Cardiac muscle cell (in vitro differentiated cells and primary cell): ENCODE data around the gene ZNF692. TPM values are rescaled to one million over a fixed set of nuclear protein-coding genes. Genes with fewer than 3 reads are reported as not detected.

Experiments
- DNase-seq, 2 donors: peaks; one replicate each; pipeline versions ENCODE4 v3.0.0 to v3.0.0-alpha.2; 2010 to 2017; ENCODE audit warnings: low read depth in 1 of 2, low spot score in 1 of 2
- H3K27ac ChIP-seq: fragments of 200-600 bp; sonication (generic); 2 replicates; pipeline ENCODE4 v1.5.1; 2016
- H3K27me3 ChIP-seq: fragments of 200-600 bp; sonication (generic); 2 replicates; pipeline ENCODE4 v1.6.0; 2016; ENCODE audit warnings: control low read depth
- H3K36me3 ChIP-seq: fragments of 200-600 bp; sonication (generic); 2 replicates; pipeline ENCODE4 v1.5.1; 2016; ENCODE audit warnings: control low read depth
- H3K4me1 ChIP-seq: fragments of 200-600 bp; sonication (generic); 2 replicates; pipeline ENCODE4 v1.8.1; 2017; ENCODE audit warnings: low read depth, mild to moderate bottlenecking, mixed run types
- H3K4me3 ChIP-seq: fragments of 200-600 bp; sonication (generic); 2 replicates; pipeline ENCODE4 v1.5.1; 2016; ENCODE audit warnings: mild to moderate bottlenecking
- H3K9me3 ChIP-seq: fragments of 200-600 bp; sonication (generic); 2 replicates; pipeline ENCODE4 v1.5.1; 2017; ENCODE audit warnings: low read depth, mild to moderate bottlenecking, control low read depth
- CTCF ChIP-seq: IDR thresholded peaks from 2 replicates; pipeline ENCODE4 v1.5.1; 2012; ENCODE audit warnings: low read depth, mild to moderate bottlenecking, low read length
- polyA plus RNA-seq: library from polyadenylated mRNA; unstranded; fragments of >200 nt; fragmentation: Nextera tagmentation; extraction: Ambion mirVana; gene quantifications from 2 replicates; pipeline ENCODE4 v1.2.1, GENCODE V29; 2016
- total RNA-seq: library from RNA; depleted of rRNA; stranded (reverse); fragments of >200 nt; gene quantifications from 2 replicates; pipeline ENCODE4 v1.2.3, GENCODE V29; 2016

The ZNF692 gene
- total and polyA plus RNA-seq, 2 experiments from 2014 or later = 98.9 to 128 TPM

GRCh38 chr1:248839168-248839555 is 19.7 kb downstream of the ZNF692 start:
- peaks cover 8% of the 10 kb centered on the region for H3K4me1 ChIP-seq
- peak overlapping the region; percentile 89 for H3K4me3 ChIP-seq
- no peak for DNase-seq
- H3K27ac ChIP-seq = peak overlapping the region; percentile 99
- no peaks in the 10 kb centered on the region for H3K27me3 ChIP-seq
- no peak for TF ChIP-seq CTCF
- H3K9me3 ChIP-seq = no peaks in the 10 kb centered on the region
- H3K36me3 ChIP-seq = no peaks in the 10 kb centered on the region

- Histone ChIP-seq H3K4me1 (peaks cover 8% of the 10 kb centered on the region), H3K9me3 (no peaks in the 10 kb centered on the region), H3K27ac (peak overlapping the region; percentile 99), H3K4me3 (peak overlapping the region; percentile 89), H3K36me3 (no peaks in the 10 kb centered on the region), H3K27me3 (no peaks in the 10 kb centered on the region)
- peak; percentile 91 to 95 for DNase-seq
- no peak for TF ChIP-seq CTCF
Measured at GRCh38 chr1:248838357-248839167, 20.3 kb downstream of the ZNF692 start.

- TF ChIP-seq CTCF = no peak
- H3K27me3 ChIP-seq = no peaks in the 10 kb centered on the region
- no peaks in the 10 kb centered on the region for H3K9me3 ChIP-seq
- H3K4me3 ChIP-seq = peak within 1 kb of the TSS; percentile 89
- peak within 1 kb of the TSS; percentile 99 for H3K27ac ChIP-seq
- DNase-seq = peak; percentile 99
- peaks cover 8% of the 10 kb centered on the region for H3K4me1 ChIP-seq
- no peaks in the 10 kb centered on the region for H3K36me3 ChIP-seq
Measured at GRCh38 chr1:248837781-248838356, 21.0 kb downstream of the ZNF692 start, which contains the start of gene ZNF672. TSS of gene ZNF672 (plus strand) at chr1:248838224. CDS start at chr1:248847275, 9,051 bp downstream.

DNA sequence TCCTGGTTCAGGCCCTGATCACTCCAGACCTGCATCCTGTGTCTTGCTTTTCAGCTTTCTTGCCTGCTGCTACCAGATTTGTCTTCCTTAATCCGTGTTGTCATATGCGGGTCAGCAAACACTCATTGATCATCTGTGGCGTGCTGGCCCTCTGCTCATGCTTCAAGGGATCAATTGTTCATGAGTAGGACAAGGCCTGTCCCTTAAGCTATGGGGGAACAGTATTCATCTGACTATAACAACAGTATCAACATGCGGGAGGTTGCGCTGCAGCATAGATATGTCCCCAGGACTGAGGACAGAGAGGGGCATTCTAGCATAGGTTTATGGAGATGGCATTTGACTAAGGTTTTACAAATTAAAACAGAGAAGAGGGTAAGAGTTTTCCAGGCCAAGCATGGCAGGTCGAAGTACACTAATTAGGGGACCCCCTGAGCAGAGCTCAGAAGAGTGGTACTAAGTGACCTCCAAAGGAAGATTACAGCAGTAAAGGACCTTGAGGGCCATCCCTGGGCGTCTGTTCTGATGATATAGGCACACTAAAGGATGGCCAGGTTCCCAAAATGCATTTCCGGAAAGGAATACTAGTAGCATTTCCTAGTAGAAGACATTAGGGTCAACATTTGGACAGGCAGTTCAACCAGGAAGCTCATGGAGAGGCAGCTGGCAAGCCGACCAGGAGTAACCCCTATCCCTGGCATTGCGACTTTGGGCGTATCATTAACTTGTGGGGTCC is 21.7 kb downstream of the ZNF692 start:
- Histone ChIP-seq H3K4me3 (peak overlapping the region; percentile 89), H3K9me3 (no peaks in the 10 kb centered on the region), H3K4me1 (peaks cover 8% of the 10 kb centered on the region), H3K27ac (peak overlapping the region; percentile 51), H3K27me3 (no peaks in the 10 kb centered on the region), H3K36me3 (no peaks in the 10 kb centered on the region)
- no peak for TF ChIP-seq CTCF
- DNase-seq = no peak

DNA sequence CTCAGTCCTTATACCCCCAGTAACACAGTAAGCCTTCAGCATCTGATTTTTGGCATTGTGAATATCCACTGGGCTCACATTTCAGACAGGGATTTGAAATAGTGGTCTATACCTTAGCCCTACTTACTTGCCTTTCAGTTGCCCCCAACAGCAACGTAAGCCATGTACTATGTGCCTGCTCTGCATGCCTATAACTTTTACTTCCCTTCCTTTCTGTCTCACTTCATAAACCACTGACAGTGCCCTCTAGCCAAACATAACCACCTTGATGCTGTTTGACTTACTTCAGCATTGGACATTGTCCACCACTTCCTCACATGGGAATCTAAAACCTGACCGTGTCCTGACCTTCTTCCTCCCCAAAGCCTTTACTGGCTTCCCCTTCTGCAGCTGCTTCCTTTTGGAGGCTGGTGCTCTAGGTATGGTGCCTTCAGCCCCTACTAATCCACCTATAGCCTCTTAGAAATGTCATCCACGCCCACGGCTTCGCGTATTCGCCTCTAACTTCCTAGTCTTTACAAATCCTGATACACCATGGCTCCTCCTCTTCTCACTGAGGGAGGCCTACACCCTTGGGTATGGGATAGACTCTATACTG is 24.4 kb downstream of the ZNF692 start:
- DNase-seq = no peak
- no peaks in the 10 kb centered on the region for H3K36me3 ChIP-seq
- no peak overlapping the region for H3K4me3 ChIP-seq
- H3K27me3 ChIP-seq = no peaks in the 10 kb centered on the region
- no peak overlapping the region for H3K27ac ChIP-seq
- H3K4me1 ChIP-seq = peaks cover 4% of the 10 kb centered on the region
- no peaks in the 10 kb centered on the region for H3K9me3 ChIP-seq
- no peak for TF ChIP-seq CTCF
